ENCODE results near the gene DHX57.
A peak's percentile ranks its signal among the peaks of the same experiment; 100 is the strongest.
"Not testable (repeated sequence)": the region's sequence is repeated elsewhere in the genome, so short reads cannot be mapped to it uniquely, and the experiment has no call there.

Gene DHX57

GRCh38 chr2:38771632-38772031, 104.1 kb downstream of the DHX57 start:
- Histone ChIP-seq H3K9ac (ENCODE audit: low read length) (no peak overlapping the region), H3K4me3 (ENCODE audit: low read depth in 1 of 2, low read length in 2 of 2) (no peak overlapping the region), H3K36me3 (ENCODE audit: insufficient read depth, low read length) (no peaks in the 10 kb centered on the region), H3K27me3 (ENCODE audit: control insufficient read depth in 1 of 2, insufficient read depth in 2 of 2, low read length in 2 of 2) (no peaks in the 10 kb centered on the region), H3K27ac (ENCODE audit: low read depth, low read length) (no peak overlapping the region), H3K4me1 (ENCODE audit: insufficient read depth, low read length) (no peaks in the 10 kb centered on the region), H3K9me3 (ENCODE audit: low read length) (no peaks in the 10 kb centered on the region)

GRCh38 chr2:38765551-38765950, 110.2 kb downstream of the DHX57 start:
- Histone ChIP-seq H3K27me3 (ENCODE audit: control insufficient read depth in 1 of 2, insufficient read depth in 2 of 2, low read length in 2 of 2) (no peaks in the 10 kb centered on the region), H3K27ac (ENCODE audit: low read depth, low read length) (no peak overlapping the region), H3K4me1 (ENCODE audit: insufficient read depth, low read length) (no peaks in the 10 kb centered on the region), H3K9me3 (ENCODE audit: low read length) (no peaks in the 10 kb centered on the region), H3K4me3 (ENCODE audit: low read depth in 1 of 2, low read length in 2 of 2) (no peak overlapping the region), H3K36me3 (ENCODE audit: insufficient read depth, low read length) (no peaks in the 10 kb centered on the region), H3K9ac (ENCODE audit: low read length) (no peak overlapping the region)

- Histone ChIP-seq H3K27ac (ENCODE audit: low read depth, low read length) (no peak overlapping the region), H3K27me3 (ENCODE audit: control insufficient read depth in 1 of 2, insufficient read depth in 2 of 2, low read length in 2 of 2) (no peaks in the 10 kb centered on the region), H3K9ac (ENCODE audit: low read length) (no peak overlapping the region), H3K9me3 (ENCODE audit: low read length) (no peaks in the 10 kb centered on the region), H3K4me1 (ENCODE audit: insufficient read depth, low read length) (no peaks in the 10 kb centered on the region), H3K4me3 (ENCODE audit: low read depth in 1 of 2, low read length in 2 of 2) (no peak overlapping the region), H3K36me3 (ENCODE audit: insufficient read depth, low read length) (no peaks in the 10 kb centered on the region)
Measured at GRCh38 chr2:38765149-38765548, 110.6 kb downstream of the DHX57 start.

GRCh38 chr2:38763728-38764127, 112.0 kb downstream of the DHX57 start:
- no peak overlapping the region for H3K4me3 ChIP-seq (ENCODE audit: low read depth in 1 of 2, low read length in 2 of 2)
- no peaks in the 10 kb centered on the region for H3K9me3 ChIP-seq (ENCODE audit: low read length)
- H3K27me3 ChIP-seq (ENCODE audit: control insufficient read depth in 1 of 2, insufficient read depth in 2 of 2, low read length in 2 of 2) = no peaks in the 10 kb centered on the region
- no peak overlapping the region for H3K9ac ChIP-seq (ENCODE audit: low read length)
- H3K4me1 ChIP-seq (ENCODE audit: insufficient read depth, low read length) = no peaks in the 10 kb centered on the region
- no peaks in the 10 kb centered on the region for H3K36me3 ChIP-seq (ENCODE audit: insufficient read depth, low read length)
- H3K27ac ChIP-seq (ENCODE audit: low read depth, low read length) = no peak overlapping the region

GRCh38 chr2:38763228-38763627, 112.5 kb downstream of the DHX57 start:
- Histone ChIP-seq H3K36me3 (ENCODE audit: insufficient read depth, low read length) (no peaks in the 10 kb centered on the region), H3K4me3 (ENCODE audit: low read depth in 1 of 2, low read length in 2 of 2) (no peak overlapping the region), H3K4me1 (ENCODE audit: insufficient read depth, low read length) (no peaks in the 10 kb centered on the region), H3K27ac (ENCODE audit: low read depth, low read length) (no peak overlapping the region), H3K9me3 (ENCODE audit: low read length) (no peaks in the 10 kb centered on the region), H3K27me3 (ENCODE audit: control insufficient read depth in 1 of 2, insufficient read depth in 2 of 2, low read length in 2 of 2) (no peaks in the 10 kb centered on the region), H3K9ac (ENCODE audit: low read length) (no peak overlapping the region)

GRCh38 chr2:38755891-38756290, 119.8 kb downstream of the DHX57 start:
- H3K4me3 ChIP-seq (ENCODE audit: low read depth in 1 of 2, low read length in 2 of 2); H3K9ac ChIP-seq (ENCODE audit: low read length); H3K27me3 ChIP-seq (ENCODE audit: control insufficient read depth in 1 of 2, insufficient read depth in 2 of 2, low read length in 2 of 2); H3K9me3 ChIP-seq (ENCODE audit: low read length); H3K36me3 ChIP-seq (ENCODE audit: insufficient read depth, low read length); H3K27ac ChIP-seq (ENCODE audit: low read depth, low read length); H3K4me1 ChIP-seq (ENCODE audit: insufficient read depth, low read length): not testable (repeated sequence)

- H3K9ac ChIP-seq (ENCODE audit: low read length) = no peak overlapping the region
- no peaks in the 10 kb centered on the region for H3K27me3 ChIP-seq (ENCODE audit: control insufficient read depth in 1 of 2, insufficient read depth in 2 of 2, low read length in 2 of 2)
- no peak overlapping the region for H3K27ac ChIP-seq (ENCODE audit: low read depth, low read length)
- no peaks in the 10 kb centered on the region for H3K36me3 ChIP-seq (ENCODE audit: insufficient read depth, low read length)
- H3K4me3 ChIP-seq (ENCODE audit: low read depth in 1 of 2, low read length in 2 of 2) = no peak overlapping the region
- no peaks in the 10 kb centered on the region for H3K9me3 ChIP-seq (ENCODE audit: low read length)
- H3K4me1 ChIP-seq (ENCODE audit: insufficient read depth, low read length) = peaks cover 5% of the 10 kb centered on the region
Measured at GRCh38 chr2:38754506-38754905, 121.2 kb downstream of the DHX57 start.

GRCh38 chr2:38754049-38754448, 121.7 kb downstream of the DHX57 start:
- peaks cover 4% of the 10 kb centered on the region for H3K36me3 ChIP-seq (ENCODE audit: insufficient read depth, low read length)
- H3K4me3 ChIP-seq (ENCODE audit: low read depth in 1 of 2, low read length in 2 of 2) = no peak overlapping the region
- H3K4me1 ChIP-seq (ENCODE audit: insufficient read depth, low read length) = peaks cover 6% of the 10 kb centered on the region
- no peak overlapping the region for H3K9ac ChIP-seq (ENCODE audit: low read length)
- H3K9me3 ChIP-seq (ENCODE audit: low read length) = no peaks in the 10 kb centered on the region
- H3K27ac ChIP-seq (ENCODE audit: low read depth, low read length) = no peak overlapping the region
- no peaks in the 10 kb centered on the region for H3K27me3 ChIP-seq (ENCODE audit: control insufficient read depth in 1 of 2, insufficient read depth in 2 of 2, low read length in 2 of 2)

GRCh38 chr2:38751596-38752410, 123.9 kb downstream of the DHX57 start:
- peak overlapping the region; percentile 100 for H3K27ac ChIP-seq (ENCODE audit: low read depth, low read length)
- no peaks in the 10 kb centered on the region for H3K27me3 ChIP-seq (ENCODE audit: control insufficient read depth in 1 of 2, insufficient read depth in 2 of 2, low read length in 2 of 2)
- H3K4me1 ChIP-seq (ENCODE audit: insufficient read depth, low read length) = peaks cover 28% of the 10 kb centered on the region
- peak overlapping the region; percentile 87 for H3K9ac ChIP-seq (ENCODE audit: low read length)
- H3K36me3 ChIP-seq (ENCODE audit: insufficient read depth, low read length) = peaks cover 26% of the 10 kb centered on the region
- H3K9me3 ChIP-seq (ENCODE audit: low read length) = no peaks in the 10 kb centered on the region
- peak overlapping the region; percentile 50 to 99 for H3K4me3 ChIP-seq (ENCODE audit: low read depth in 1 of 2, low read length in 2 of 2)

- Histone ChIP-seq H3K9me3 (ENCODE audit: low read length) (no peaks in the 10 kb centered on the region), H3K27me3 (ENCODE audit: control insufficient read depth in 1 of 2, insufficient read depth in 2 of 2, low read length in 2 of 2) (no peaks in the 10 kb centered on the region), H3K27ac (ENCODE audit: low read depth, low read length) (peak within 1 kb of the TSS; percentile 100), H3K9ac (ENCODE audit: low read length) (peak within 1 kb of the TSS; percentile 87), H3K4me1 (ENCODE audit: insufficient read depth, low read length) (peaks cover 36% of the 10 kb centered on the region), H3K4me3 (ENCODE audit: low read depth in 1 of 2, low read length in 2 of 2) (peak within 1 kb of the TSS; percentile 86 to 99), H3K36me3 (ENCODE audit: insufficient read depth, low read length) (peaks cover 34% of the 10 kb centered on the region)
Measured at GRCh38 chr2:38750891-38751595, 124.7 kb downstream of the DHX57 start, which contains the start of gene SRSF7. TSS of gene SRSF7 (minus strand) at chr2:38751361. CDS start at chr2:38751256, 105 bp downstream.

GRCh38 chr2:38750011-38750890, 125.5 kb downstream of the DHX57 start:
- H3K4me3 ChIP-seq (ENCODE audit: low read depth in 1 of 2, low read length in 2 of 2) = peak overlapping the region; percentile 86 to 99
- peaks cover 42% of the 10 kb centered on the region for H3K36me3 ChIP-seq (ENCODE audit: insufficient read depth, low read length)
- H3K9me3 ChIP-seq (ENCODE audit: low read length) = no peaks in the 10 kb centered on the region
- no peaks in the 10 kb centered on the region for H3K27me3 ChIP-seq (ENCODE audit: control insufficient read depth in 1 of 2, insufficient read depth in 2 of 2, low read length in 2 of 2)
- H3K9ac ChIP-seq (ENCODE audit: low read length) = peak overlapping the region; percentile 87
- peak overlapping the region; percentile 100 for H3K27ac ChIP-seq (ENCODE audit: low read depth, low read length)
- H3K4me1 ChIP-seq (ENCODE audit: insufficient read depth, low read length) = peaks cover 44% of the 10 kb centered on the region
